Upper lobe of right lung (tissue), 1 donor: ENCODE data around the gene CAMK2N2. TPM values are rescaled to one million over a fixed set of nuclear protein-coding genes. Genes with fewer than 3 reads are reported as not detected.

Experiments used
- ATAC-seq: fragments of 200-7000 bp; cut with Tn5 transposase; one replicate; pipeline ENCODE4 v1.9.1; 2020; ENCODE audit warnings: mild to moderate bottlenecking, moderate library complexity
- DNase-seq: peaks from one replicate; pipeline ENCODE4 v3.0.0-alpha.2; 2020
- H3K27ac ChIP-seq: fragments of 200-600 bp; one replicate; pipeline ENCODE4 v1.8.0; 2022
- H3K27me3 ChIP-seq: fragments of 200-600 bp; one replicate; pipeline ENCODE4 v1.8.0; 2022; ENCODE audit warnings: mild to moderate bottlenecking
- H3K36me3 ChIP-seq: fragments of 200-600 bp; one replicate; pipeline ENCODE4 v1.8.0; 2022
- H3K4me1 ChIP-seq: fragments of 200-600 bp; one replicate; pipeline ENCODE4 v1.8.0; 2022
- H3K4me3 ChIP-seq: fragments of 200-600 bp; one replicate; pipeline ENCODE4 v1.8.0; 2022; ENCODE audit warnings: mild to moderate bottlenecking
- H3K9me3 ChIP-seq: fragments of 200-600 bp; one replicate; pipeline ENCODE4 v1.8.0; 2022
- intact Hi-C: fragments of 100-400 bp; cut with DNase I; formaldehyde crosslinking; loops from one replicate; pipeline ENCODE4 v1.11.0; 2022
- microRNA-seq: library from miRNA; unstranded; fragments of <30 nt; microRNA quantifications from one replicate; pipeline ENCODE4 v1.2.0, GENCODE V29; 2020; ENCODE audit warnings: borderline microRNAs expressed
- total RNA-seq: library from RNA; stranded (reverse); fragmentation: NEBNext Ultra II Directional; extraction: Animal tissue kit (Norgen Biotek cat#: 25700); gene quantifications from one replicate; pipeline ENCODE4 v1.2.1, GENCODE V29; 2021
- TF ChIP-seq, protein P1 (sequence below): fragments of 200-600 bp; IDR thresholded peaks from one replicate; pipeline ENCODE4 v1.8.0; 2022; ENCODE audit warnings: antibody characterized with exemption
- donor health status: DM: no; HTN: yes; CAD: no; lungs with severe emphysema.

Gene CAMK2N2
- total RNA-seq, 1 donor from 2014 or later, result not detected

DNA sequence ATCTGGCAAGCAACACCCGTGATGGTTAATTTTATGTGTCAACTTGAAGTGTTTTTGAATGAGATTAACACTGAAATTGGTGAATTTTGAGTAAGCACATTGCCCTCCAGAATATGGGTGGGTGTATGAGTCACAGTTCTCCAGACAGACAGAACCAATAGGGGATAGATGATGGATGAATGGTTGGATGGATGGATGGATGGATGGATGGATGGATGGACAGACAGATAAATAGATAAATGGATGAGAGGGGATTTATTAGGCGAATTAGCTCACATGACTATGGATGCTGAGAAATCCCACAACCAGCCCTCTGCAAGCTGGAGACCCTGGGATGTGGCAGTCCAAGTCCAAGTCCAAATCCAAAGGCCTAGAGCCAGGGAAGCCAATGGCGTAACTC lies 37.4 kb downstream of the CAMK2N2 start:
- Histone ChIP-seq H3K9me3 (no peaks in the 10 kb centered on the region), H3K36me3 (no peaks in the 10 kb centered on the region), H3K4me1 (no peaks in the 10 kb centered on the region), H3K27me3 (no peaks in the 10 kb centered on the region), H3K27ac (no peak overlapping the region), H3K4me3 (no peak overlapping the region)
- TF ChIP-seq, protein P1, sequence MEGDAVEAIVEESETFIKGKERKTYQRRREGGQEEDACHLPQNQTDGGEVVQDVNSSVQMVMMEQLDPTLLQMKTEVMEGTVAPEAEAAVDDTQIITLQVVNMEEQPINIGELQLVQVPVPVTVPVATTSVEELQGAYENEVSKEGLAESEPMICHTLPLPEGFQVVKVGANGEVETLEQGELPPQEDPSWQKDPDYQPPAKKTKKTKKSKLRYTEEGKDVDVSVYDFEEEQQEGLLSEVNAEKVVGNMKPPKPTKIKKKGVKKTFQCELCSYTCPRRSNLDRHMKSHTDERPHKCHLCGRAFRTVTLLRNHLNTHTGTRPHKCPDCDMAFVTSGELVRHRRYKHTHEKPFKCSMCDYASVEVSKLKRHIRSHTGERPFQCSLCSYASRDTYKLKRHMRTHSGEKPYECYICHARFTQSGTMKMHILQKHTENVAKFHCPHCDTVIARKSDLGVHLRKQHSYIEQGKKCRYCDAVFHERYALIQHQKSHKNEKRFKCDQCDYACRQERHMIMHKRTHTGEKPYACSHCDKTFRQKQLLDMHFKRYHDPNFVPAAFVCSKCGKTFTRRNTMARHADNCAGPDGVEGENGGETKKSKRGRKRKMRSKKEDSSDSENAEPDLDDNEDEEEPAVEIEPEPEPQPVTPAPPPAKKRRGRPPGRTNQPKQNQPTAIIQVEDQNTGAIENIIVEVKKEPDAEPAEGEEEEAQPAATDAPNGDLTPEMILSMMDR, result no peak
- DNase-seq (no peak), ATAC-seq (no peak)
- intact Hi-C loops, result no loop called here

DNA sequence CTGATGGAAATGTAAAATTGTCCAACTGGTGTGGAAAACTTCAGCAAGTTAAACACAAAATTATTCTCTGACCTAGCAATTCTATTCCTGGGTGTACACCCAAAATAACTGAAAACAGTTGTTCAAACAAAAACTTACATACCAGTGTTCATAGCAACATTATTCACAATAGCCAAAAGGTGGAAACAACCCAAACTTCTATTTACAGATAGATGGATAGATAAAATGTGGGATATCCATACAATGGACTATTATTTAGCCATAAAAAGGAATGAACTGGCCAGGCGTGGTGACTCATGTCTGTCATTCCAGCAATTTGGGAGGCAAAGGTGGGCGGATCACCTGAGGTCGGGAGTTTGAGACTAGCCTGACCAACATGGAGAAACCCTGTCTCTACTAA lies 38.8 kb downstream of the CAMK2N2 start:
- no peak overlapping the region for H3K27ac ChIP-seq
- no peaks in the 10 kb centered on the region for H3K9me3 ChIP-seq
- ATAC-seq (no peak), DNase-seq (no peak)
- H3K27me3 ChIP-seq, result no peaks in the 10 kb centered on the region
- intact Hi-C loops, result no loop called here
- no peak overlapping the region for H3K4me3 ChIP-seq
- no peaks in the 10 kb centered on the region for H3K4me1 ChIP-seq
- no peaks in the 10 kb centered on the region for H3K36me3 ChIP-seq
- TF ChIP-seq, protein P1, result no peak

DNA sequence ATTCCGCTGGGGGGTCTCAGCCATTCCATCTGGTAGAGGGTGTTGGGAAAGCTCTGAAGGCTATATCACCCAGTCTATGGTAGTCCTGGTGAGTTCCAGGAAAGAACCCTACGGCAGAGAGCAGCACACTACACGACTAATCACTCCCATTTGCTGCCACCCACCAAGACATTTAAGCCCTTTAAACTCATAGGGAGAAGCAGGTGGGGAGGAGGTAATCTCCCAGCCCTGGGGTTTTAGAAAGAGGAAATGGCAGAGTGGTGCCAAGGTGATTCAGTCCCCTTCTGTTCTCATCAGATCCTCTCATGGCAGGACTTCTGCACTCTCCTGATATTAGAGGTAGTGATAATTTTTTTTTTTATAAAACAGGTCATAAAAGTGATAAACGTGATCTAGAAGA lies 42.5 kb downstream of the CAMK2N2 start:
- no peaks in the 10 kb centered on the region for H3K27me3 ChIP-seq
- no peak overlapping the region for H3K27ac ChIP-seq
- no peaks in the 10 kb centered on the region for H3K4me1 ChIP-seq
- TF ChIP-seq, protein P1, result no peak
- intact Hi-C loops, result no loop called here
- DNase-seq, result no peak
- no peak overlapping the region for H3K4me3 ChIP-seq
- H3K9me3 ChIP-seq, result no peaks in the 10 kb centered on the region
- no peaks in the 10 kb centered on the region for H3K36me3 ChIP-seq
- no peak for ATAC-seq

DNA sequence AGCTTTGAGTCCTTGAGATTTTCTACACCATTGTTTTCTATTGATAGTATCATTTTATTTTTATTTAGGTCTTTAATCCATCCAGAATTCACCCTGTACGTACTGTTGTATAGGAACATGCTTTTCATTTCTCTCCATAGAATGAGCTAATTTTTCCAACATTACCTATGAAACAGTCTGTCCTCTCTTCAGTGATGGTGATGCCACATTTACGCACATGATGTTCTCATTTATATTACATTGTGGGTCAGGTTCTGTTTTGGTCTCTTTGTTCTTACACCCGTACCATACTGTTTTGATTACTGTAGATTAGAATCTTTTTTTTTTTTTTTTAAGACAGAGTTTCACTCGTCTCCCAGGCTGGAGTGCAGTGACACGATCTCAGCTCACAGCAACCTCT lies 49.6 kb downstream of the CAMK2N2 start:
- H3K4me1 ChIP-seq, result no peaks in the 10 kb centered on the region
- no peaks in the 10 kb centered on the region for H3K36me3 ChIP-seq
- ATAC-seq (no peak), DNase-seq (no peak)
- no peaks in the 10 kb centered on the region for H3K27me3 ChIP-seq
- H3K27ac ChIP-seq, result no peak overlapping the region
- H3K4me3 ChIP-seq, result no peak overlapping the region
- TF ChIP-seq, protein P1, result no peak
- intact Hi-C loops, result no loop called here
- H3K9me3 ChIP-seq, result no peaks in the 10 kb centered on the region

DNA sequence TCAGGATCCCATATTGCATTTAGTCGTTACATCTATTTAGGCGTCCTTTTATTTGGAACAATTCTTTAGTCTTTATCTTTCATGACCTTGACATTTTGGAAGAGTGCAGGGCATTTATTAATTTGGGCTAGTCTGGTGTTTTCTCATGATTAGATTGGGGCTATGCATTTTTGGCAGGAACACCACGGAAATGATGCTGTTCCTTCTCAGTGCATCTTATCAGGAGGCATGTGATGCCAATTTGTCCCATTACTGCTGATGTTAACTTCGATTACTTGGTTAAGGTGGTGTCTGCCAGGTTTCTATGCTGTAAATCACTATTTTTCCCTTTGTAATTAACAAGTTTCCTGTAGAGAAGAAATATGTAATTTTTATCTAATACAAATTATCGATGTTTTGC lies 50.1 kb downstream of the CAMK2N2 start:
- no peak for ATAC-seq
- no peak for DNase-seq
- TF ChIP-seq, protein P1, result no peak
- H3K27me3 ChIP-seq, result no peaks in the 10 kb centered on the region
- no peaks in the 10 kb centered on the region for H3K9me3 ChIP-seq
- no peak overlapping the region for H3K4me3 ChIP-seq
- H3K27ac ChIP-seq, result no peak overlapping the region
- H3K4me1 ChIP-seq, result no peaks in the 10 kb centered on the region
- no peaks in the 10 kb centered on the region for H3K36me3 ChIP-seq
- intact Hi-C loops, result no loop called here

Small RNA genes within 50 kb of the gene (microRNA-seq; reads per million reads assigned to microRNA genes)
- gene MIR1224, result not detected

Other genes starting within 250 kb of the CAMK2N2 start
- gene ABCC5, start 243.7 kb downstream of the CAMK2N2 start, total RNA-seq, result 33.5 TPM
- gene HTR3D, start 229.8 kb downstream of the CAMK2N2 start, total RNA-seq, result not detected
- not detected for gene HTR3C, start 208.5 kb downstream of the CAMK2N2 start, total RNA-seq
- not detected for gene HTR3E, start 164.5 kb downstream of the CAMK2N2 start, total RNA-seq
- 37.6 TPM for gene EIF2B5, start 126.2 kb downstream of the CAMK2N2 start, total RNA-seq
- 54.1 TPM for gene DVL3, start 106.2 kb downstream of the CAMK2N2 start, total RNA-seq
- 245 TPM for gene AP2M1, start 86.7 kb downstream of the CAMK2N2 start, total RNA-seq
- 60.9 TPM for gene ABCF3, start 75.4 kb downstream of the CAMK2N2 start, total RNA-seq
- gene VWA5B2, start 32.0 kb downstream of the CAMK2N2 start, total RNA-seq, result not detected
- 33.8 TPM for gene ALG3, start 12.6 kb downstream of the CAMK2N2 start, total RNA-seq
- 2.7 TPM for gene EEF1AKMT4, start 11.9 kb downstream of the CAMK2N2 start, total RNA-seq
- gene ECE2, start 14.5 kb upstream of the CAMK2N2 start, total RNA-seq, result not detected
- 152 TPM for gene PSMD2, start 37.7 kb upstream of the CAMK2N2 start, total RNA-seq
- gene EIF4G1, start 53.1 kb upstream of the CAMK2N2 start, total RNA-seq, result 295 TPM
- 19.0 TPM for gene FAM131A, start 76.0 kb upstream of the CAMK2N2 start, total RNA-seq
- gene CLCN2, start 100.1 kb upstream of the CAMK2N2 start, total RNA-seq, result 3.8 TPM
- 63.2 TPM for gene POLR2H, start 100.2 kb upstream of the CAMK2N2 start, total RNA-seq
- gene THPO, start 116.7 kb upstream of the CAMK2N2 start, total RNA-seq, result 0.20 TPM
- gene CHRD, start 118.5 kb upstream of the CAMK2N2 start, total RNA-seq, result 5.3 TPM